ENCODE measurements around the gene TRIO.

DNA sequence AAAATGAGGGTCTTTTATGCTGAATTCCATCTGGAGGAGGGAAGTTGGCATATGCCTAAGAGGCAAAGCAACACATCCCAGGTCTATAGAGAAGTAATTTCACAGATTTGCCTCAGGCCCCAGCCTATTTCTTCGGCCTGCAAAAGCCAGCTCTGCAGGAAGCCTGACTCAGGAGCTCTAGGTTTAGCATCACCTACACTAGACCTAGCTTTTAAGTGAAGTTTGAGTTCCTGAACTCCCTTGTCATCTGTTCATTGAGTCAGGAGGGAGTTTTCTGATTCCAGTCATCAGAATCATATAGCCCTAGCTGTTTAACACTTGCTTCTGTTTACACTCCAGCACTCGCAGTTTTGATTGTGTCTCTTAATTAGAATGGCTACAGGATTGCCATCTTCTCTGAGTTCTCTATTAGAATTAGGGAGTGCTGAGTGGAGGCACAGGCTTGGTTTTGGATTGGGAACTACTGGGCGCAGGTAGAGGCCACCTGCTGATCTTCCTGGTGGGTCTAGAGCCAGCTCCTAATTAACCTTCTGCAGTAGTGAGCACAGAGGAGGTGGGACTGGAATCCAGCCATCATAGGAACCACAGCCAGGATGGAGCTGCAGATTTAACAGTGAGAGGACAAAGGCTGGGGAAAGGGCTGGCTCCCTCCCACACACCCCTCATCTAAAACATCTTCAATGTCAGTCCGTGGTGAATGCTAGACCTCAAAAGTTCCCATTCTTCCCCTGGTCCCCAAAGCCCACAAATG is 179.5 kb downstream of the TRIO start:
- TF ChIP-seq CTCF (IDR thresholded peaks at IDR 0.05; ENCODE audit: borderline replicate concordance, extremely low read depth, low read length, poor library complexity, severe bottlenecking) (no peak), EZH2 (IDR thresholded peaks at IDR 0.05; ENCODE audit: borderline replicate concordance, low read depth, low read length, severe bottlenecking) (no peak)
